ENCODE data around the gene SULT2B1.

DNA sequence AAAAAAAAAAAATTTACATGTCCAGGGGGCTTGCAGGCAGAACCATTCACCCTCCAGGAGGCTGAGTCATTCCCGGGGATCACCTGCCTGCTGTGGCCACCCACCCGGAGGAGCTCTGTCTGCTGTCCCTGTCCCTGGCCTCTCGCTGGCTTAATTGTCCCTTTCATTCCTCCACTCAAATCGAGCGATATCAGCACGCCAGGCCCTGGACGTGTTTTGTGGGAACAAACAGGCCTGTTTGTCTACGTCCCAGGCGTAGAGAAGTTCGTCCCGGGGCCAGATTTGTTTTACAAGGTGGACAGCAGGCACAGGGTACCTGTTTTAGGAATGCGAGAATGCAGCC, 21.2 kb downstream of the SULT2B1 start:
- TF ChIP-seq, protein P1, sequence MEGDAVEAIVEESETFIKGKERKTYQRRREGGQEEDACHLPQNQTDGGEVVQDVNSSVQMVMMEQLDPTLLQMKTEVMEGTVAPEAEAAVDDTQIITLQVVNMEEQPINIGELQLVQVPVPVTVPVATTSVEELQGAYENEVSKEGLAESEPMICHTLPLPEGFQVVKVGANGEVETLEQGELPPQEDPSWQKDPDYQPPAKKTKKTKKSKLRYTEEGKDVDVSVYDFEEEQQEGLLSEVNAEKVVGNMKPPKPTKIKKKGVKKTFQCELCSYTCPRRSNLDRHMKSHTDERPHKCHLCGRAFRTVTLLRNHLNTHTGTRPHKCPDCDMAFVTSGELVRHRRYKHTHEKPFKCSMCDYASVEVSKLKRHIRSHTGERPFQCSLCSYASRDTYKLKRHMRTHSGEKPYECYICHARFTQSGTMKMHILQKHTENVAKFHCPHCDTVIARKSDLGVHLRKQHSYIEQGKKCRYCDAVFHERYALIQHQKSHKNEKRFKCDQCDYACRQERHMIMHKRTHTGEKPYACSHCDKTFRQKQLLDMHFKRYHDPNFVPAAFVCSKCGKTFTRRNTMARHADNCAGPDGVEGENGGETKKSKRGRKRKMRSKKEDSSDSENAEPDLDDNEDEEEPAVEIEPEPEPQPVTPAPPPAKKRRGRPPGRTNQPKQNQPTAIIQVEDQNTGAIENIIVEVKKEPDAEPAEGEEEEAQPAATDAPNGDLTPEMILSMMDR (conservative IDR thresholded peaks at IDR 0.05): no peak
- TF ChIP-seq EZH2 (IDR thresholded peaks at IDR 0.05; ENCODE audit: low read depth): no peak
